ENCODE results near the gene RDX. TPM values are rescaled to one million over a fixed set of nuclear protein-coding genes. Genes with fewer than 3 reads are reported as not detected.

The RDX gene
- total and polyA plus RNA-seq, 9 of the 15 experiments (the other 6 are each of a cell fraction or from before 2014, with no cell fraction given) = 35.6 to 62.1 (median 54.3) TPM

- no TSS peak for BruUV-seq (replicated peaks)
- Histone ChIP-seq H3K9me1 (ENCODE audit: control insufficient read depth, insufficient read depth, low read length) (no peaks in the 10 kb centered on the region), H3K79me2 (ENCODE audit: control insufficient read depth, insufficient read depth, low read length) (no peaks in the 10 kb centered on the region), H3K27me3 (ENCODE audit: control insufficient read depth in 2 of 2, insufficient read depth in 2 of 2, low read length in 2 of 2) (no peaks in the 10 kb centered on the region; a peak in 1 of 5 replicates), H4K20me1 (replicated peaks; ENCODE audit: control insufficient read depth, insufficient read depth, low read length) (no peaks in the 10 kb centered on the region; the same call in 1 of the 2 replicates), H3K27ac (ENCODE audit: extremely low read depth, low read depth, low read length) (no peak overlapping the region), H3K4me3 (no peak overlapping the region), H3K36me3 (ENCODE audit: control insufficient read depth, insufficient read depth, low read length) (no peaks in the 10 kb centered on the region), H3K4me2 (ENCODE audit: insufficient read depth, low read length) (no peak overlapping the region), H3K4me1 (replicated peaks in 1 of 2; ENCODE audit: control insufficient read depth in 2 of 2, insufficient read depth in 2 of 2, low read length in 2 of 2) (peaks cover 0 to 4% of the 10 kb centered on the region in 2 experiments; a peak in 2 of 5 replicates), H3K9ac (ENCODE audit: insufficient read depth in 1 of 2, low read depth in 2 of 2, low read length in 2 of 2) (no peak overlapping the region), H2AFZ (ENCODE audit: low read depth, low read length) (no peak overlapping the region), H3K9me3 (replicated peaks; ENCODE audit: control insufficient read depth, insufficient read depth, low read depth, low read length) (no peaks in the 10 kb centered on the region)
- ChIA-PET POLR2A (interaction anchor here (0.6 to 1.1 kb wide), 2 partner anchors 10 to 22 kb away, joined by 3 to 4 read pairs; no protein-coding TSS in a partner anchor), CTCF (ENCODE audit: low intra/inter-chr PET ratio) (no interaction called here)
- no peak; the same call in 2 of the 3 replicates for ATAC-seq
- intact Hi-C loops (cut with micrococcal nuclease) = no loop called here
- 17% methylated on average over 3 of the region's 3 CpGs for WGBS (ENCODE audit: insufficient coverage, low coverage, missing lambda C conversion rate)
- DNase-seq (ENCODE audit: extremely low read depth in 1 of 4, low spot score in 3 of 4) = no peak
- in situ Hi-C loops (cut with MboI) = no loop called here
- no peak for FAIRE-seq
- TF ChIP-seq NR2F6 (CRISPR knock-in tag; IDR thresholded peaks at IDR 0.05) (no peak), GABPB2 (CRISPR knock-in tag; conservative IDR thresholded peaks at IDR 0.05) (no peak), FOXA1 (IDR thresholded peaks at IDR 0.05; ENCODE audit: borderline replicate concordance) (no peak), E2F4 (CRISPR knock-in tag; IDR thresholded peaks at IDR 0.05; ENCODE audit: low read depth) (no peak)
Measured at GRCh38 chr11:110339456-110340250, 43.2 kb upstream of the RDX start.

All from K562 (cell line).